H1 (cell line): Measurements from ENCODE around the gene CLEC2D.
"Not testable (repeated sequence)": the region's sequence is repeated elsewhere in the genome, so short reads cannot be mapped to it uniquely, and the experiment has no call there.

Experiments
- CTCF ChIP-seq, 3 experiments: IDR thresholded peaks; 1 replicate in 2 of 3; 2 replicates in 1 of 3; pipeline versions ENCODE4 v1.5.1 to v1.6.1; 2011; ENCODE audit warnings: low read length in 3 of 3, mild to moderate bottlenecking in 3 of 3, inconsistent platforms in 2 of 3, low read depth in 1 of 3, moderate library complexity in 1 of 3; ENCODE audit not compliant: insufficient read depth in 1 of 3; ENCODE audit errors: control extremely low read depth in 1 of 3
- MAX ChIP-seq: IDR thresholded peaks from 2 replicates; pipeline ENCODE4 v1.6.1; 2012; ENCODE audit warnings: inconsistent platforms
- POLR2A ChIP-seq, 2 experiments: IDR thresholded peaks; 1 replicate in 1 of 2; 2 replicates in 1 of 2; pipeline ENCODE4 v1.6.1; 2011; ENCODE audit warnings: low read depth in 2 of 2, low read length in 2 of 2, mild to moderate bottlenecking in 2 of 2; ENCODE audit errors: control extremely low read depth in 1 of 2
- POLR2AphosphoS5 ChIP-seq: IDR thresholded peaks from 2 replicates; pipeline ENCODE4 v1.6.1; 2011; ENCODE audit warnings: low read depth, low read length
- SIN3A ChIP-seq, 2 experiments: IDR thresholded peaks in 1 of 2; conservative IDR thresholded peaks in 1 of 2; 2 replicates each; pipeline ENCODE4 v1.6.1; 2011 to 2012; ENCODE audit warnings: low read length in 2 of 2, improper control_type of control experiment in 1 of 2, low read depth in 1 of 2, mild to moderate bottlenecking in 1 of 2
- SUZ12 ChIP-seq: fragments of 200-600 bp; sonication (generic); IDR thresholded peaks from 2 replicates; pipeline ENCODE4 v1.6.1; 2012; ENCODE audit warnings: mild to moderate bottlenecking, inconsistent platforms, low read length, moderate library complexity, mixed read lengths
- USF2 ChIP-seq: IDR thresholded peaks from 2 replicates; pipeline ENCODE4 v1.6.1; 2011; ENCODE audit warnings: low read length, improper control_type of control experiment

- not testable (repeated sequence) for TF ChIP-seq MAX; CTCF (IDR thresholded peaks at IDR 0.05; ENCODE audit: control extremely low read depth in 1 of 3, insufficient read depth in 1 of 3, low read depth in 1 of 3, low read length in 3 of 3); USF2; POLR2AphosphoS5; POLR2A (IDR thresholded peaks at IDR 0.05; ENCODE audit: control extremely low read depth in 1 of 2, low read depth in 2 of 2, low read length in 2 of 2); SUZ12; SIN3A (conservative IDR thresholded peaks at IDR 0.05 in 1 of 2, IDR thresholded peaks at IDR 0.05 in 1 of 2; ENCODE audit: low read depth in 1 of 2, low read length in 2 of 2)
Observed at GRCh38 chr12:9682949-9683348, 13.4 kb downstream of the CLEC2D start.
